Type B pancreatic cell (in vitro differentiated cells): ENCODE results near the gene COL23A1. TPM values are rescaled to one million over a fixed set of nuclear protein-coding genes. Genes with fewer than 3 reads are reported as not detected.

Experiments
- DNase-seq: peaks from one replicate; pipeline ENCODE4 v3.0.0; 2021; ENCODE audit warnings: mixed read lengths; ENCODE audit not compliant: unreplicated experiment; ENCODE audit errors: extremely low spot score
- H3K27ac Mint-ChIP-seq: 2 replicates; pipeline ENCODE4 v1.8.0; 2021; ENCODE audit warnings: mild to moderate bottlenecking, mixed read lengths
- H3K27me3 Mint-ChIP-seq: 2 replicates; pipeline ENCODE4 v1.8.0; 2021; ENCODE audit warnings: mixed read lengths
- H3K36me3 Mint-ChIP-seq: 2 replicates; pipeline ENCODE4 v1.8.0; 2021; ENCODE audit warnings: mixed read lengths
- H3K4me1 Mint-ChIP-seq: one replicate; pipeline ENCODE4 v1.8.0; 2021; ENCODE audit warnings: mixed read lengths; ENCODE audit not compliant: unreplicated experiment
- H3K4me3 Mint-ChIP-seq: 2 replicates; pipeline ENCODE4 v1.8.0; 2021; ENCODE audit warnings: mild to moderate bottlenecking, mixed read lengths
- H3K9me3 Mint-ChIP-seq: 2 replicates; pipeline ENCODE4 v1.8.0; 2021; ENCODE audit warnings: mixed read lengths
- total RNA-seq: library from RNA; stranded (reverse); gene quantifications from 2 replicates; pipeline ENCODE4 v1.2.1, GENCODE V29; 2021; ENCODE audit warnings: low replicate concordance
- TF ChIP-seq, protein P1 (sequence below): fragments of 200-600 bp; sonication (generic); conservative IDR thresholded peaks from 2 replicates; pipeline ENCODE4 v1.5.0; 2021; ENCODE audit warnings: antibody characterized with exemption, mild to moderate bottlenecking

Gene COL23A1
- total RNA-seq, 1 donor from 2014 or later: 15.5 TPM

DNA sequence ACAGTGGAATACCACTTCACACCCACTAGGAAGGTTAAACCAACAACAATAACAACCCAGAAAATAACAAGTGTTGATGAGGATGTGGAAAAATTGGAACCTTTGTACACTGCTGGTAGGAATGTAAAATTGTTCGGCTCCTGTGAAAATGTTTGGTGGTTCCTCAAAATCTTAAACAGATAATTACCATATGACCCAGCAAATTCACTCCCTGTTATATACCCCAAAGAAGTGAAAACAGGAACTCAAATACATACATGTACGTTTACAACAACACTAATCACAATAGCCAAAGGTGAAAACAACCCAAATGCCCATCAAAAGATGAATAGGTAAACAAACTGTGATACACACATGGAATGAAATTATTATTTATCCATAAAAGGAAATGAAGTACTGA, 179.1 kb downstream of the COL23A1 start:
- Mint-ChIP-seq H3K4me3 (no peak overlapping the region), H3K36me3 (no peaks in the 10 kb centered on the region), H3K4me1 (peaks cover 14% of the 10 kb centered on the region), H3K9me3 (no peaks in the 10 kb centered on the region), H3K27ac (no peak overlapping the region), H3K27me3 (peaks cover 6% of the 10 kb centered on the region)
- DNase-seq: no peak
- TF ChIP-seq, protein P1, sequence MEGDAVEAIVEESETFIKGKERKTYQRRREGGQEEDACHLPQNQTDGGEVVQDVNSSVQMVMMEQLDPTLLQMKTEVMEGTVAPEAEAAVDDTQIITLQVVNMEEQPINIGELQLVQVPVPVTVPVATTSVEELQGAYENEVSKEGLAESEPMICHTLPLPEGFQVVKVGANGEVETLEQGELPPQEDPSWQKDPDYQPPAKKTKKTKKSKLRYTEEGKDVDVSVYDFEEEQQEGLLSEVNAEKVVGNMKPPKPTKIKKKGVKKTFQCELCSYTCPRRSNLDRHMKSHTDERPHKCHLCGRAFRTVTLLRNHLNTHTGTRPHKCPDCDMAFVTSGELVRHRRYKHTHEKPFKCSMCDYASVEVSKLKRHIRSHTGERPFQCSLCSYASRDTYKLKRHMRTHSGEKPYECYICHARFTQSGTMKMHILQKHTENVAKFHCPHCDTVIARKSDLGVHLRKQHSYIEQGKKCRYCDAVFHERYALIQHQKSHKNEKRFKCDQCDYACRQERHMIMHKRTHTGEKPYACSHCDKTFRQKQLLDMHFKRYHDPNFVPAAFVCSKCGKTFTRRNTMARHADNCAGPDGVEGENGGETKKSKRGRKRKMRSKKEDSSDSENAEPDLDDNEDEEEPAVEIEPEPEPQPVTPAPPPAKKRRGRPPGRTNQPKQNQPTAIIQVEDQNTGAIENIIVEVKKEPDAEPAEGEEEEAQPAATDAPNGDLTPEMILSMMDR: peak; percentile 24

DNA sequence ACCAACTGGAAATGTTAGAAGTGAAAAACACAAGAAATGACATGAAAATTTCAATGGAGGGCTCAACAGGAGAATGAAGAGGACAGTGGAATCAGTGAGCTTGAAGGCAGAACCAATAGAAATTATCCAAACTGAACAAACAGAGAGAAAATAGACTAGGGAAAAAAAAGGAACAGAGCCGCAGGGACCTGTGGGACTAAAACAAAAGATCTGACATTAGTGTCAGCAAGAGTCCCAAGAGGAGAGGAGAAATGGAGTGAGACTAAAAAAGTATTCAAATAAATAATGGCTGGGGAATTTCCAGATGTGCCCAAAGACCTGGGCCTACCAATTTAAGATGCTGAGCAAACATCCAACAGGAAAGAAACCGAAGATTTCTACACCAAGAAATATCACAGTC, 182.5 kb downstream of the COL23A1 start:
- Mint-ChIP-seq H3K9me3 (no peaks in the 10 kb centered on the region), H3K36me3 (peaks cover 4% of the 10 kb centered on the region)

DNA sequence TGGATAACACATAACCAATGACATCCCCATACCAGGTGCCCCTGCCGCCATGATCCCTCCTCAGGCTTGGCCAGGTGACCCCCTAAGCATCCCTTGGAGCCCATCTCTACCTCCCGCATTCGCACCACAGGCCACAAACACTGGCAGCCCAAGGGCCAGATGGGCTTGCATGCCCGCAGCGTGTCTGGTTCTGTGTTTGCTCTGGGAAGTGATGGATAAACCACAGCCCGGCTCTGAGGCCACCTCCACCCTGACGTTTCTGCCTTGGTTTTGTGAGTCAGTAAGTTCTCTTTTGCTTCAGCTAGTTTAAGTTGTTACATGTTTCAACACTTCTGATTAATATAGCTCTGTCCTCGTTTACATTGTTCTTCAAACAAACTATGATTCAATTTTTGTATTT, 185.2 kb downstream of the COL23A1 start:
- H3K27ac Mint-ChIP-seq: no peak overlapping the region
- no peak for DNase-seq
- peaks cover 4% of the 10 kb centered on the region for H3K36me3 Mint-ChIP-seq
- peaks cover 3% of the 10 kb centered on the region for H3K27me3 Mint-ChIP-seq
- TF ChIP-seq, protein P1: no peak
- no peaks in the 10 kb centered on the region for H3K4me1 Mint-ChIP-seq
- no peak overlapping the region for H3K4me3 Mint-ChIP-seq
- H3K9me3 Mint-ChIP-seq: no peaks in the 10 kb centered on the region

More for the DNA sequence above, 182.5 kb downstream of the COL23A1 start:
- H3K27ac Mint-ChIP-seq: no peak overlapping the region
- TF ChIP-seq, protein P1: no peak
- no peak for DNase-seq
- no peaks in the 10 kb centered on the region for H3K4me1 Mint-ChIP-seq
- peaks cover 2% of the 10 kb centered on the region for H3K27me3 Mint-ChIP-seq
- H3K4me3 Mint-ChIP-seq: no peak overlapping the region

DNA sequence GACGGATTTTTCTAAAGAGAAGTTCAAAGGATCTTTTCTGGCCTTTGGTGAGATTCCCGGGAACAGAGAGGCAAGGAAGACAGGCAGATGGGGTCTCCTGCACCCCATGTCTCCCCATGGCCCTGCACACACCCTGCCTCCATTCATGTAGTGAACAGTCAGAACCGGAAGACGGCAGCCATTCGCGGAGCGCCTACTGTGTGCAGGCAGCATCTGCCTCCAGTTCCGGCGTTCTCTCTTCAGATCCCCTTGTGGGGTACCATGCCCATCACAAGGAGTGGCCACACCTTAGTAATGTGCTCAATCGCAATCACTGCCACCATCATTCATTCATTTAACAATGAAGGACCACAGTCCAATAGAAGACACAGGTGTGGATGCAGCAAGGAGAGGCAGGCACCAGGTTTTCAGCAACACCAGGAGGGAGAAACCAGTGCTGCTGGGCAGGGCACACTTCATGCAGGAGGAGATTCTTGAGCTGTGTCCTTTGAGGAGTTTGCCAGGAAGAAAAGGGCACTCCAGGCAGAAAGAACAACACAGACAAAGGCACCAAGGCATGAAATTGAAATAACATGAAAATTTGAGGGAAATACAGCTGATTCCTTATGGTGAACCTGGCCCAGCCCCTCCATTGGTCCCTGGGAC, 186.1 kb downstream of the COL23A1 start:
- H3K4me1 Mint-ChIP-seq: peaks cover 7% of the 10 kb centered on the region
- H3K4me3 Mint-ChIP-seq: no peak overlapping the region
- TF ChIP-seq, protein P1: no peak
- DNase-seq: no peak
- peaks cover 4% of the 10 kb centered on the region for H3K36me3 Mint-ChIP-seq
- H3K27me3 Mint-ChIP-seq: peaks cover 6% of the 10 kb centered on the region
- no peak overlapping the region for H3K27ac Mint-ChIP-seq
- H3K9me3 Mint-ChIP-seq: no peaks in the 10 kb centered on the region

DNA sequence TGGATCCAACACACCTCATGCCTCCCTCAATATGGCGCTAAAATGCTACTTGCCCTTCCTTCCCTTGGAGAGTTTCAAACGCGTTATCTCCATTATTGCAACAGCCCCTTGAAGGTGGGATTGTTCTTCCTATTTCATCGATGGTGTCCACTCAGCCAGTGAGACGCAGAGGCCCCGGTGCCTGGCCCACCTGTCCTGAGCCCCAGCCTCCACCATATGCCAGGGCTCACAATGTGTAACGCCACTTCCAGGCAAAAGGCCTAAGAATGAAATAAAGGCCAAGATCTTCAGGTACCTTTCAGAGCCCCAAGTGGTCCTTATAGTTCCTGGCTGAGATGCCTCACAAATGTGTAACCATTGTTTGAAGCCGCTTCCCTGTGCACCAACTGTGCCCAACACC, 186.8 kb downstream of the COL23A1 start:
- H3K9me3 Mint-ChIP-seq: no peaks in the 10 kb centered on the region

More for the DNA sequence above, 186.8 kb downstream of the COL23A1 start:
- TF ChIP-seq, protein P1: no peak
- Mint-ChIP-seq H3K27me3 (peaks cover 7% of the 10 kb centered on the region), H3K4me3 (no peak overlapping the region), H3K4me1 (peaks cover 11% of the 10 kb centered on the region), H3K36me3 (peaks cover 4% of the 10 kb centered on the region), H3K27ac (no peak overlapping the region)
- DNase-seq: no peak
